GM18507 (cell line): ENCODE data around the gene INO80E.
"Not testable (repeated sequence)": the region's sequence is repeated elsewhere in the genome, so short reads cannot be mapped to it uniquely, and the experiment has no call there.

ENCODE experiments used
- DNase-seq: peaks from one replicate; pipeline ENCODE4 v3.0.0; 2011; ENCODE audit warnings: low read depth; ENCODE audit not compliant: insufficient read length; ENCODE audit errors: extremely low spot score
- FAIRE-seq: peaks from 2 replicates; lab custom pipeline; 2011; peaks lifted over from hg19 to GRCh38; lab: Jason Lieb, UNC

Gene INO80E

GRCh38 chr16:30024451-30024850, 28.4 kb downstream of the INO80E start:
- no peak for DNase-seq
- no peak for FAIRE-seq

- DNase-seq, result no peak
- FAIRE-seq, result no peak
These were observed 29.1 kb downstream of the INO80E start for GRCh38 chr16:30025156-30025555.

- FAIRE-seq (no peak), DNase-seq (no peak)
These were observed 29.5 kb downstream of the INO80E start for GRCh38 chr16:30025574-30025973.

DNA sequence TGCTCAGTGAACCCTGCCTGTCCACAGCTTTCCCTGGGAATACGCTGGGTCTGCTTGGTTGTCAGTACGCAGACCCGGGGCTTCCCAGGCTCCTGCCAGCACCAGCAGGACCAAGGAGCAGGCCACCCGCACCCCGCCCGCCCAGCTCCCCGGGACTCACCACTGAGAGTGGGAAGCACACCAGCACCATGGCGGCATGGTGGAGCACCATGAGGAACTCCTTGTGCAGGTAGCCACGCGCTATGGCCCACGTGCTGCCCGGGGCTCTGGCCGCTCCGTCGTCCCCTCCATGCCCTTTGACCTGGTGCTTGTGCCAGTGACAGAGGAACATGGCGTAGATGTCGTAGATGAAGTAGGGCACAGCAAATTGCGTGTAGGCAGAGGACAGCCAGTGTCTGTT, 30.4 kb downstream of the INO80E start:
- FAIRE-seq, result no peak

GRCh38 chr16:30027588-30028437, 31.8 kb downstream of the INO80E start:
- DNase-seq, result no peak
- FAIRE-seq, result no peak

More for the DNA sequence above, 30.4 kb downstream of the INO80E start:
- no peak for DNase-seq

GRCh38 chr16:30028438-30029076, 32.5 kb downstream of the INO80E start:
- FAIRE-seq (no peak), DNase-seq (no peak)

- FAIRE-seq (no peak), DNase-seq (no peak)
These were observed 34.1 kb downstream of the INO80E start for GRCh38 chr16:30030011-30030685.

- FAIRE-seq (no peak), DNase-seq (no peak)
These were observed 34.9 kb downstream of the INO80E start, which contains the start of gene TLCD3B for GRCh38 chr16:30030841-30031413. TLCD3B (minus strand) TSS chr16:30031271; CDS start chr16:30030527, 744 bp downstream.

DNA sequence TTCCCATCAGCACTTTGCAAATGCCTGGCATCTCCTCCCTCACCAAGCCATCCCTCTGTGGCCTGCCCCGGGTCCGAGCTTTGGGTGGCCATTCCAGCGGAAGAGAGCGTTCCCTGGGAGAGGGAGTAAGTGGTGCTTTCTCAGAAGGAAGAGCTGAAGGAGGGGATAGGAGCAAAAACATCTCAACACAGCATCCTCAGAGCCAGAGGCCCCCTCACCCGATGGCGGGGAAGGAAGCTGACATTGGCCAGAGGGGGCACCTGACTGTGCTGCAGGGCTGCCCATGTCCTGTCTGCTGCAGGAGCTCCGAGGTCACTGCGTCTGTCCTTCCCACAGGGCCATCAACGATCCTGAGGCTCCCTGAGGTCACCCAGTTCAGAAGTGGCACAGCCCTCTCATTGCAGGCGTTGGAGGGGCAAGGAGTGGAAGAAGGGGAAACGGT, 35.5 kb downstream of the INO80E start:
- no peak for FAIRE-seq
- DNase-seq, result no peak

DNA sequence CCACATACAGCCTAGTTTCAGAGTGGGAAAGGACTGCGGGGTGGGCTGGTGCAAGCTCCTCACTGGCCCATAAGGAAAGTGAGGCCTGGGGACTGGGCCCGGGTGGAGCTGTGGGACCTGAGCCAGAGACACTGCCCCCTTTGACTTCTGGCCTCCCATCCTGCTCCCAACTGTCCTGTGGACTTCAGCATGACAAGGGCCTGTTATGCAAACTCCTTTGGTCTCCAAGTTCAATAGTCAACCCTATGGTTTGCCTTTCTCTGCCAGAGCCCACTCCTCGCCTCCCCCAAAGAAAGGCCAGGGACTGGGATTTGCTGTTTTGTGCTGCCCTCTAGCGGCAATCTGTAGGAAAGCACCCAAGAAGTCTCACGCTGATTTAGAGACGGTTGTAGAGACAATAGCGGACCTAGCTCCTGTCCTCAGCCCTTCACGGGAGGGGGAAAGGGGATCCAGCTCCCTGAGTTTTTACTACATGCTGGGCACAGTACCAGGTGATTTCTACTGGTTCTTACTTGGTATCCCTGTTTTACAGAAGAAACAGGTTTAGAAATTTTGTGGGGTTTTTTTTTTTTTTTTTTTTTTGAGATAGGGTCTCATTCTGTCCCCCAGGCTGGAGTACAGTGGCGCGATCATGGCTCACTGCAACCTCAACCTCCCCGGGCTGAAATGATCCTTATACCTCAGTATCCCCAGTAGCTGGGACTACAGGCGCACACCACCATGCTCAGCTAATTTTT, 36.2 kb downstream of the INO80E start:
- peak; percentile 74 for FAIRE-seq

DNA sequence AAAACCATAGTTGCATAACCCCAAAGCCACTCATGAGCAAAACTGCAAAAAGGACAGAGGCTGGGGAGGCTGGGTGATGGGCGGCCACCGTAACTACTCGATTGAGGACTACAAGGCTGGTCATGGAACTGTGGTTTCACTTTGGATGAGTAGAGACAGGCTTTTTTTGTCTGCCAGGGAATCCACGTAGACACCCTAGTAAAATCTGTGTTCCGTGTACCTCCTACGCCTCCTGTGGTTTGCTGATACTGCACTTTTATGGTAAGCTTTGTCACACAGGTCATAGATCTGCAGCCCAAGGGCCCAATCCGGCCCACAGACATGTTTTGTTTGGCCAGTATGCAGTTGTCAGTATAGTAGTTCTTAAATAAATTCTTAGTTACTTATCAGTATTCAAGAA, 37.2 kb downstream of the INO80E start:
- DNase-seq, result no peak
- peak; percentile 64 for FAIRE-seq

More for the DNA sequence above, 36.2 kb downstream of the INO80E start:
- DNase-seq, result no peak

- FAIRE-seq (no peak), DNase-seq (no peak)
These were observed 44.2 kb downstream of the INO80E start for GRCh38 chr16:30040221-30040620.

- FAIRE-seq, DNase-seq: not testable (repeated sequence)
These were observed 44.6 kb downstream of the INO80E start for GRCh38 chr16:30040690-30041089.

- FAIRE-seq, result no peak
- DNase-seq, result no peak
These were observed 45.8 kb downstream of the INO80E start for GRCh38 chr16:30041841-30042240.

DNA sequence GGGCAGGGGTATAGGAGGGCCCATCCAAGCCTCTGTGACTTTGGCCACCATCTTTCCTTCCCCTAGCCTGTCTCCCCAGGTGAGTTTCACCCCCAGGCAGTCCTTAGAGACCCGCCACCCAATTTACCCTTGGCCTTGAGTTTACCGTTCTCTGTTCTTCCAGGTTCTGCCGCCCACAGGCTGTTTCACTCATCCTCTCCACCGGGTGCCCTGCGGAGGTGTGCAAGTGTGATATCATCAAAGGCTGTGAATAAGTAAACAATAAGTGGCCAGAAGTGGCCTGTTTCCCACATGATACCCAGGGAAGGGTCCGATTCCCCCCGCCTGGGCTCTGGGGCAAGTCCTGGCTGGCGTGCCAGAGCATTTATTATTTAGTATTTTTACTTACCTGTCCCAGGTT, 50.1 kb downstream of the INO80E start:
- FAIRE-seq (no peak), DNase-seq (no peak)

DNA sequence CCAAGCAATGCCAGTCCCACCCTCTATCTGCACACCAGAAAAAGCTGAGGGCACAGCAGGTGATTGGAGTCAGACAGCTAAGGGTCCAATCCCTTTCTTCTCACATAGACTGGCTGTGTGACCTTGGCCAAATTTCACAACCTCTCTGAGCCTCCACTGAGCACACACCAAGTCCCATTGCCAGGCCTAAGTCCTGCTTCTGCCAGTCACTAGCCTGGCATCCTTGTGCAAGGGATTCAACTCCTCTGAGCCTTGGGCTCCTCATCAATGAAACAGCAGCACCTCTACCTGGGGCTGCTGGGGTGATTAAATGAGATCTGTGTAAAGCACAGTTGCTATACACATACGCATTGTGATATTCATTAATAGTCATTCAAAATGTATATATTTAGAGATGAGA, 50.5 kb downstream of the INO80E start:
- no peak for DNase-seq
- no peak for FAIRE-seq

GRCh38 chr16:30049871-30050270, 53.8 kb downstream of the INO80E start:
- FAIRE-seq (no peak), DNase-seq (no peak)

DNA sequence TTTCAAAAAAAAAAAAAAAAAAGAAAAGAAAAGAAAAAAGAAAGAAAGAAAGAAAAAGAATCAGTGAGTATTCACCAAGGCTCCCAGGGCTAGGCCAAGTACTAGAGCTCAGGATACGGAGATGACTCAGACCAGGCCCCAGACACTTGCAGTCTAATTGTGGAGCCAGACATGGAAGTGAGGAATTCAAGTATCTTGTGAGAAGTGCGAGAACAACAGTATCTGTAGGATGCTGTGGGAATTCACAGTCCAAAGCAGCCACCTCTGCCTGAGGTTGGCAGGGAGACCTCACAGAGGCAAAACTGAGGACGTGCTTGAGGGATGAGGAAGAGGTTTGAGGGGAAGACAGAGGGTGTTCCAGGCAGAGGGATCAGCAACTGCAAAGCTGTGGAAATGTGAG, 55.5 kb downstream of the INO80E start:
- FAIRE-seq, result no peak
- no peak for DNase-seq

- FAIRE-seq (peak; percentile 90), DNase-seq (peak; percentile 95)
These were observed 56.8 kb downstream of the INO80E start for GRCh38 chr16:30052671-30053372.
